Osteocyte (in vitro differentiated cells): ENCODE data around the gene GYG2. TPM values are rescaled to one million over a fixed set of nuclear protein-coding genes. Genes with fewer than 3 reads are reported as not detected.

ENCODE experiments used
- DNase-seq: peaks from one replicate; pipeline ENCODE4 v3.0.0; 2021; ENCODE audit warnings: mixed read lengths; ENCODE audit not compliant: unreplicated experiment; ENCODE audit errors: extremely low spot score
- H3K27ac Mint-ChIP-seq: one replicate; pipeline ENCODE4 v1.8.0; 2021; ENCODE audit warnings: mild to moderate bottlenecking, mixed read lengths; ENCODE audit not compliant: unreplicated experiment
- H3K27me3 Mint-ChIP-seq: one replicate; pipeline ENCODE4 v1.8.0; 2021; ENCODE audit warnings: mixed read lengths; ENCODE audit not compliant: unreplicated experiment
- H3K36me3 Mint-ChIP-seq: one replicate; pipeline ENCODE4 v1.8.0; 2021; ENCODE audit warnings: mixed read lengths; ENCODE audit not compliant: unreplicated experiment
- H3K4me1 Mint-ChIP-seq: one replicate; pipeline ENCODE4 v1.8.0; 2021; ENCODE audit warnings: mixed read lengths; ENCODE audit not compliant: unreplicated experiment
- H3K4me3 Mint-ChIP-seq: one replicate; pipeline ENCODE4 v1.8.0; 2021; ENCODE audit warnings: mild to moderate bottlenecking, moderate library complexity, mixed read lengths; ENCODE audit not compliant: unreplicated experiment
- H3K9me3 Mint-ChIP-seq: one replicate; pipeline ENCODE4 v1.8.0; 2021; ENCODE audit warnings: mixed read lengths; ENCODE audit not compliant: unreplicated experiment
- total RNA-seq: library from RNA; stranded (reverse); gene quantifications from 2 replicates; pipeline ENCODE4 v1.2.1, GENCODE V29; 2021
- TF ChIP-seq, protein P1 (sequence below): fragments of 200-600 bp; sonication (generic); IDR thresholded peaks from 2 replicates; pipeline ENCODE4 v1.5.0; 2021; ENCODE audit warnings: antibody characterized with exemption, mild to moderate bottlenecking, moderate library complexity

The GYG2 gene
- total RNA-seq, 1 donor from 2014 or later: 11.8 TPM

DNA sequence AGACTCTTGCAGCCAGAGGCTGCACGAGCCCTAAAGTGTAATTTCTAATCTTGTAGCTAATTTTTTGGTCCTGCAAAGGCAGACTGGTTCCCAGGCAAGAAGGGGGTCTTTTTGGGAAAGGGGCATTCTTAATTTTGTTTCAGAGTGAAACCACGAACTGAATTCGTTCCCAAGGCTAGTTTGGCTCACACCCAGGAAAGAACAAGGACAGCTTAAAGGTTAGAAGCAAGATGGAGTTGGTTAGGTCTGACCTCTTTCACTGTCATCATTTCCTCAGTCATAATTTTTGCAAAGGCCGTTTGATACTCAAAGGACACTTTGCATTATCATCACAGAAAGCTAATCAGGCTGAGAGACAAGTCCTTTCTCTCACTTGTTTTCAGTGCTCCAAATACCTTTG, 46.0 kb upstream of the GYG2 start:
- Mint-ChIP-seq H3K36me3 (no peaks in the 10 kb centered on the region), H3K9me3 (no peaks in the 10 kb centered on the region), H3K4me1 (no peaks in the 10 kb centered on the region), H3K27ac (no peak overlapping the region), H3K4me3 (no peak overlapping the region), H3K27me3 (peaks cover 27% of the 10 kb centered on the region)
- DNase-seq: no peak
- TF ChIP-seq, protein P1, sequence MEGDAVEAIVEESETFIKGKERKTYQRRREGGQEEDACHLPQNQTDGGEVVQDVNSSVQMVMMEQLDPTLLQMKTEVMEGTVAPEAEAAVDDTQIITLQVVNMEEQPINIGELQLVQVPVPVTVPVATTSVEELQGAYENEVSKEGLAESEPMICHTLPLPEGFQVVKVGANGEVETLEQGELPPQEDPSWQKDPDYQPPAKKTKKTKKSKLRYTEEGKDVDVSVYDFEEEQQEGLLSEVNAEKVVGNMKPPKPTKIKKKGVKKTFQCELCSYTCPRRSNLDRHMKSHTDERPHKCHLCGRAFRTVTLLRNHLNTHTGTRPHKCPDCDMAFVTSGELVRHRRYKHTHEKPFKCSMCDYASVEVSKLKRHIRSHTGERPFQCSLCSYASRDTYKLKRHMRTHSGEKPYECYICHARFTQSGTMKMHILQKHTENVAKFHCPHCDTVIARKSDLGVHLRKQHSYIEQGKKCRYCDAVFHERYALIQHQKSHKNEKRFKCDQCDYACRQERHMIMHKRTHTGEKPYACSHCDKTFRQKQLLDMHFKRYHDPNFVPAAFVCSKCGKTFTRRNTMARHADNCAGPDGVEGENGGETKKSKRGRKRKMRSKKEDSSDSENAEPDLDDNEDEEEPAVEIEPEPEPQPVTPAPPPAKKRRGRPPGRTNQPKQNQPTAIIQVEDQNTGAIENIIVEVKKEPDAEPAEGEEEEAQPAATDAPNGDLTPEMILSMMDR: no peak

DNA sequence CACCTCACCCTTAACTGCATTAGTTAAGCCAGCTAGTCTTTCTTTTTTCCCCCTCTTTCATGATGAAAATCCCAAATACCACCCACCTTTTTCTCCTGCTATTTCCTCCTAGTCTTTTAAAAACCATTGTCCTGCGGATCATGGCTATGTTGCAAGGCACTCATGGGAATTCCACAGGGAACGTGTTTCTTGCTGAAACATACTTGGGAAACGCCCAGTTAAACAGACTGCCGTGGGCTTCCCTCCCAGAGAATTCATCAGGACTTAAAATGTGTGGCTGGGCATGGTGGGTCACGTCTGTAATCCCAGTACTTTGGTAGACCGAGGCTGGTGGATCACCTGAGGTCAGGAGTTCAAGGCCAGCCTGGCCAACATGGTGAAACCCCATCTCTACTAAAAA, 44.7 kb upstream of the GYG2 start:
- Mint-ChIP-seq H3K27ac (no peak overlapping the region), H3K4me3 (no peak overlapping the region), H3K36me3 (no peaks in the 10 kb centered on the region), H3K4me1 (no peaks in the 10 kb centered on the region), H3K27me3 (peaks cover 30% of the 10 kb centered on the region), H3K9me3 (no peaks in the 10 kb centered on the region)
- TF ChIP-seq, protein P1: no peak
- no peak for DNase-seq

DNA sequence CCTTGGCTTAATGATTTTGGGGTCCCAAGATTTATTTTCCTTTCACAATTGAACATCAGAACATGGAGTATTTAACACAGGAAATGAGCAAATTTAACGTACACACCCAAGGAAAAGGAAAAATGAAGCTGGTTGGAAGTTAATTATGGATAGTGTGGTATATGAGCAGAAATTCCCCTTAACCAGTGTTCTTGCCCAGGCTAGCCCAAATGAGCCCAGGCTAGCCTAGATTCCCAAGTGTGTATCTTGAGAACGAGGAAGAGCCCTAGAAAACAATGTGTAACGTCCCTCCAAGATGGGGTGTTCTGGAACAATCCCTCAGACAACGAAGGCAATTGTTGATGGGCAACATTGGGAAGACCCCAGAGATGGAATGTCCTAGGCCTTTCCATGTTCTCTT, 43.2 kb upstream of the GYG2 start:
- Mint-ChIP-seq H3K4me1 (no peaks in the 10 kb centered on the region), H3K27me3 (peaks cover 27% of the 10 kb centered on the region), H3K36me3 (no peaks in the 10 kb centered on the region), H3K27ac (no peak overlapping the region), H3K9me3 (no peaks in the 10 kb centered on the region), H3K4me3 (no peak overlapping the region)
- TF ChIP-seq, protein P1: no peak
- DNase-seq: no peak

GRCh38 chrX:2788980-2789379, 39.8 kb upstream of the GYG2 start:
- DNase-seq: no peak
- TF ChIP-seq, protein P1: no peak
- Mint-ChIP-seq H3K4me3 (no peak overlapping the region), H3K4me1 (no peaks in the 10 kb centered on the region), H3K9me3 (no peaks in the 10 kb centered on the region), H3K27me3 (peaks cover 23% of the 10 kb centered on the region), H3K27ac (no peak overlapping the region), H3K36me3 (no peaks in the 10 kb centered on the region)

DNA sequence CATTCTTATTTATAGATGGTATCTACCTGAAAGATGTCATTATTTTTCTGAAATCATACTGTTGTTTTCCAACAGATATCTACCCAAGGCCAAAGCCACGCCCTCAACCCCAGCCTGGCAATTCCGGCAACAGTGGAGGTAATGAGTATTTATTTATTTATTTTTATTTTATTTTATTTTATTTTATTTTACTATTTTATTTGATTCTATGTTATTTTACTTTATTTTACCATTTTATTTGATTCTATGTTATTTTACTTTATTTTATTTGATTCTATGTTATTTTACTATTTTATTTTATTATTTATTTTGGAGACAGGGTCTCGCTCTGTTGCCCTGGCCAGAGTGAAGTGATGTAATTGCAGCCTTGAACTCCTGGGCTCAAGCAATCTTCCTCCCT, 39.2 kb upstream of the GYG2 start:
- no peaks in the 10 kb centered on the region for H3K36me3 Mint-ChIP-seq
- H3K9me3 Mint-ChIP-seq: no peaks in the 10 kb centered on the region
- DNase-seq: no peak
- no peak overlapping the region for H3K4me3 Mint-ChIP-seq
- no peaks in the 10 kb centered on the region for H3K4me1 Mint-ChIP-seq
- H3K27ac Mint-ChIP-seq: no peak overlapping the region
- peaks cover 22% of the 10 kb centered on the region for H3K27me3 Mint-ChIP-seq
- TF ChIP-seq, protein P1: no peak
